ENCODE measurements around the gene ZNF264. TPM values are rescaled to one million over a fixed set of nuclear protein-coding genes. Genes with fewer than 3 reads are reported as not detected.

ZNF264 gene
- total and polyA plus RNA-seq, 2 of the 8 experiments (the other 6 are each of a cell fraction or from before 2014, with no cell fraction given): 3.6 to 20.0 TPM

DNA sequence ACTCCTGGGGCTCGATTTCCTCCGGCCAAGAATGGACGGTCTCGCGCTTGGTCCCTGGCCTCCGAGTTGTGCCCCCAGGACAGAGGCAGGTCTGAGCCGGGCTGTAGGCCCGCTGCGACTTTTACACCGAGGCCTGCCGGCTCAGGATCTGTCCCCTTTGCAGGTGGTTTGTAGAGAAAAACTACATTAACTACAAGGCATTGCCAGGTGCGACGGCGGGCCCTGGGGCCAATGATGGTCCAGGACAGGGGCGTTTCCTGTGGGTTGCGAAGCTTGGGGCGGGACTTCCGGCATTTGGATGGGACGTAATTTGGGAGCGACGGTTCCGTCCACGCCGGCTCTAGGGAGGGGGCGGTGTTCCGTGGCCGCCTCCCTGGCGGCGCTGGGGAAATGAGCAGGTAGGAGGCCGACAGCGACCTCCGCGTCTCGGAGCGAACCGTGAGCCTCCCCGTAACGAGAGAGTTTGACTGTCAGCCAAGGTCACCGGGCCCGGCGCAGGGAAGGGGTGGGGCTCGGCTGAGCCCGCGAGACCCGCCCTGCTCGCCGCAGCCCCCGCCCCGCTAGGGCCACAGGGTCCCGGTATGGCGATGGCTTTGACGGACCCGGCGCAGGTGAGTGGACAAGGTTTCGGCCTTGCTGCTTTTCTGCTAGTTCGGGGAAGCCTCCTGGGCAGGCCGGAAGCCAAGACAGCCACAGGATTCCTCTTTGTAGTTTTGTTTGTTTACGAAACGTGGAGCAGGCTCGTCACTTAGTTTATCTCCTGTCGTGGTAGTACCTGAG, 49.2 kb downstream of the ZNF264 start, which contains the start of gene ZNF805 (continued):
- no peak for TF ChIP-seq RFX5 (IDR thresholded peaks at IDR 0.05; ENCODE audit: borderline replicate concordance, low read depth, low read length)
- TF ChIP-seq EP300 (IDR thresholded peaks at IDR 0.05; ENCODE audit: borderline replicate concordance in 1 of 2, low read depth in 2 of 2, low read length in 2 of 2): no peak
- TF ChIP-seq, protein P1, sequence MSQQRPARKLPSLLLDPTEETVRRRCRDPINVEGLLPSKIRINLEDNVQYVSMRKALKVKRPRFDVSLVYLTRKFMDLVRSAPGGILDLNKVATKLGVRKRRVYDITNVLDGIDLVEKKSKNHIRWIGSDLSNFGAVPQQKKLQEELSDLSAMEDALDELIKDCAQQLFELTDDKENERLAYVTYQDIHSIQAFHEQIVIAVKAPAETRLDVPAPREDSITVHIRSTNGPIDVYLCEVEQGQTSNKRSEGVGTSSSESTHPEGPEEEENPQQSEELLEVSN (IDR thresholded peaks at IDR 0.05): 0 out of 2 replicates have a peak, but pooled peaks have one; percentile 15
- peak; percentile 67; the same call in 1 of the 2 replicates for TF ChIP-seq KDM5A (IDR thresholded peaks at IDR 0.05; ENCODE audit: low read length)
- TF ChIP-seq SP1 (IDR thresholded peaks at IDR 0.05; ENCODE audit: low read depth, low read length): peak; percentile 84
- TF ChIP-seq, protein P2, sequence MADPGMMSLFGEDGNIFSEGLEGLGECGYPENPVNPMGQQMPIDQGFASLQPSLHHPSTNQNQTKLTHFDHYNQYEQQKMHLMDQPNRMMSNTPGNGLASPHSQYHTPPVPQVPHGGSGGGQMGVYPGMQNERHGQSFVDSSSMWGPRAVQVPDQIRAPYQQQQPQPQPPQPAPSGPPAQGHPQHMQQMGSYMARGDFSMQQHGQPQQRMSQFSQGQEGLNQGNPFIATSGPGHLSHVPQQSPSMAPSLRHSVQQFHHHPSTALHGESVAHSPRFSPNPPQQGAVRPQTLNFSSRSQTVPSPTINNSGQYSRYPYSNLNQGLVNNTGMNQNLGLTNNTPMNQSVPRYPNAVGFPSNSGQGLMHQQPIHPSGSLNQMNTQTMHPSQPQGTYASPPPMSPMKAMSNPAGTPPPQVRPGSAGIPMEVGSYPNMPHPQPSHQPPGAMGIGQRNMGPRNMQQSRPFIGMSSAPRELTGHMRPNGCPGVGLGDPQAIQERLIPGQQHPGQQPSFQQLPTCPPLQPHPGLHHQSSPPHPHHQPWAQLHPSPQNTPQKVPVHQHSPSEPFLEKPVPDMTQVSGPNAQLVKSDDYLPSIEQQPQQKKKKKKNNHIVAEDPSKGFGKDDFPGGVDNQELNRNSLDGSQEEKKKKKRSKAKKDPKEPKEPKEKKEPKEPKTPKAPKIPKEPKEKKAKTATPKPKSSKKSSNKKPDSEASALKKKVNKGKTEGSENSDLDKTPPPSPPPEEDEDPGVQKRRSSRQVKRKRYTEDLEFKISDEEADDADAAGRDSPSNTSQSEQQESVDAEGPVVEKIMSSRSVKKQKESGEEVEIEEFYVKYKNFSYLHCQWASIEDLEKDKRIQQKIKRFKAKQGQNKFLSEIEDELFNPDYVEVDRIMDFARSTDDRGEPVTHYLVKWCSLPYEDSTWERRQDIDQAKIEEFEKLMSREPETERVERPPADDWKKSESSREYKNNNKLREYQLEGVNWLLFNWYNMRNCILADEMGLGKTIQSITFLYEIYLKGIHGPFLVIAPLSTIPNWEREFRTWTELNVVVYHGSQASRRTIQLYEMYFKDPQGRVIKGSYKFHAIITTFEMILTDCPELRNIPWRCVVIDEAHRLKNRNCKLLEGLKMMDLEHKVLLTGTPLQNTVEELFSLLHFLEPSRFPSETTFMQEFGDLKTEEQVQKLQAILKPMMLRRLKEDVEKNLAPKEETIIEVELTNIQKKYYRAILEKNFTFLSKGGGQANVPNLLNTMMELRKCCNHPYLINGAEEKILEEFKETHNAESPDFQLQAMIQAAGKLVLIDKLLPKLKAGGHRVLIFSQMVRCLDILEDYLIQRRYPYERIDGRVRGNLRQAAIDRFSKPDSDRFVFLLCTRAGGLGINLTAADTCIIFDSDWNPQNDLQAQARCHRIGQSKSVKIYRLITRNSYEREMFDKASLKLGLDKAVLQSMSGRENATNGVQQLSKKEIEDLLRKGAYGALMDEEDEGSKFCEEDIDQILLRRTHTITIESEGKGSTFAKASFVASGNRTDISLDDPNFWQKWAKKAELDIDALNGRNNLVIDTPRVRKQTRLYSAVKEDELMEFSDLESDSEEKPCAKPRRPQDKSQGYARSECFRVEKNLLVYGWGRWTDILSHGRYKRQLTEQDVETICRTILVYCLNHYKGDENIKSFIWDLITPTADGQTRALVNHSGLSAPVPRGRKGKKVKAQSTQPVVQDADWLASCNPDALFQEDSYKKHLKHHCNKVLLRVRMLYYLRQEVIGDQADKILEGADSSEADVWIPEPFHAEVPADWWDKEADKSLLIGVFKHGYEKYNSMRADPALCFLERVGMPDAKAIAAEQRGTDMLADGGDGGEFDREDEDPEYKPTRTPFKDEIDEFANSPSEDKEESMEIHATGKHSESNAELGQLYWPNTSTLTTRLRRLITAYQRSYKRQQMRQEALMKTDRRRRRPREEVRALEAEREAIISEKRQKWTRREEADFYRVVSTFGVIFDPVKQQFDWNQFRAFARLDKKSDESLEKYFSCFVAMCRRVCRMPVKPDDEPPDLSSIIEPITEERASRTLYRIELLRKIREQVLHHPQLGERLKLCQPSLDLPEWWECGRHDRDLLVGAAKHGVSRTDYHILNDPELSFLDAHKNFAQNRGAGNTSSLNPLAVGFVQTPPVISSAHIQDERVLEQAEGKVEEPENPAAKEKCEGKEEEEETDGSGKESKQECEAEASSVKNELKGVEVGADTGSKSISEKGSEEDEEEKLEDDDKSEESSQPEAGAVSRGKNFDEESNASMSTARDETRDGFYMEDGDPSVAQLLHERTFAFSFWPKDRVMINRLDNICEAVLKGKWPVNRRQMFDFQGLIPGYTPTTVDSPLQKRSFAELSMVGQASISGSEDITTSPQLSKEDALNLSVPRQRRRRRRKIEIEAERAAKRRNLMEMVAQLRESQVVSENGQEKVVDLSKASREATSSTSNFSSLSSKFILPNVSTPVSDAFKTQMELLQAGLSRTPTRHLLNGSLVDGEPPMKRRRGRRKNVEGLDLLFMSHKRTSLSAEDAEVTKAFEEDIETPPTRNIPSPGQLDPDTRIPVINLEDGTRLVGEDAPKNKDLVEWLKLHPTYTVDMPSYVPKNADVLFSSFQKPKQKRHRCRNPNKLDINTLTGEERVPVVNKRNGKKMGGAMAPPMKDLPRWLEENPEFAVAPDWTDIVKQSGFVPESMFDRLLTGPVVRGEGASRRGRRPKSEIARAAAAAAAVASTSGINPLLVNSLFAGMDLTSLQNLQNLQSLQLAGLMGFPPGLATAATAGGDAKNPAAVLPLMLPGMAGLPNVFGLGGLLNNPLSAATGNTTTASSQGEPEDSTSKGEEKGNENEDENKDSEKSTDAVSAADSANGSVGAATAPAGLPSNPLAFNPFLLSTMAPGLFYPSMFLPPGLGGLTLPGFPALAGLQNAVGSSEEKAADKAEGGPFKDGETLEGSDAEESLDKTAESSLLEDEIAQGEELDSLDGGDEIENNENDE (IDR thresholded peaks at IDR 0.05; ENCODE audit: insufficient replicate concordance, low read length): no peak
- TF ChIP-seq GABPA (IDR thresholded peaks at IDR 0.05; ENCODE audit: borderline replicate concordance, insufficient read depth, low read length): peak; percentile 95
- TF ChIP-seq RBBP5 (IDR thresholded peaks at IDR 0.05; ENCODE audit: borderline replicate concordance, low read depth, low read length): peak; percentile 60

Measured in H1 (cell line).